Astrocyte (in vitro differentiated cells and primary cell): Measurements from ENCODE around the gene PRAC1. TPM values are rescaled to one million over a fixed set of nuclear protein-coding genes. Genes with fewer than 3 reads are reported as not detected.

Source experiments
- DNase-seq: peaks from one replicate; pipeline ENCODE4 v3.0.0-alpha.2; 2010; ENCODE audit warnings: low read depth
- FAIRE-seq: peaks from 2 replicates; lab custom pipeline; 2011; peaks lifted over from hg19 to GRCh38; lab: Jason Lieb, UNC
- H2AFZ ChIP-seq: 2 replicates; pipeline ENCODE4 v1.6.0; 2012; ENCODE audit warnings: low read depth, low read length, inconsistent platforms
- H3K27ac ChIP-seq: 2 replicates; pipeline ENCODE4 v1.5.1; 2011; ENCODE audit warnings: low read depth, low read length, inconsistent platforms
- H3K27me3 ChIP-seq: 2 replicates; pipeline ENCODE4 v1.6.0; 2011; ENCODE audit warnings: low read length, inconsistent platforms; ENCODE audit not compliant: insufficient read depth
- H3K36me3 ChIP-seq: 2 replicates; pipeline ENCODE4 v1.5.1; 2011; ENCODE audit warnings: low read length, inconsistent platforms; ENCODE audit not compliant: insufficient read depth
- H3K4me1 ChIP-seq: 2 replicates; pipeline ENCODE4 v1.5.1; 2011; ENCODE audit warnings: low read length, inconsistent platforms; ENCODE audit not compliant: insufficient read depth
- H3K4me2 ChIP-seq: 2 replicates; pipeline ENCODE4 v1.6.0; 2012; ENCODE audit warnings: low read length, inconsistent platforms
- H3K4me3 ChIP-seq: 2 replicates; pipeline ENCODE4 v1.5.1; 2011; ENCODE audit warnings: low read depth, mild to moderate bottlenecking, low read length, inconsistent platforms; ENCODE audit not compliant: insufficient read depth
- H3K79me2 ChIP-seq: 2 replicates; pipeline ENCODE4 v1.6.0; 2012; ENCODE audit warnings: mild to moderate bottlenecking, low read length, inconsistent platforms; ENCODE audit not compliant: insufficient read depth
- H3K9ac ChIP-seq: 2 replicates; pipeline ENCODE4 v1.6.0; 2012; ENCODE audit warnings: mild to moderate bottlenecking, low read length, inconsistent platforms
- H3K9me3 ChIP-seq: 2 replicates; pipeline ENCODE4 v1.5.1; 2012; ENCODE audit warnings: low read depth, mild to moderate bottlenecking, low read length, inconsistent platforms; ENCODE audit not compliant: insufficient read depth
- H4K20me1 ChIP-seq: 2 replicates; pipeline ENCODE4 v1.6.0; 2012; ENCODE audit warnings: low read length, inconsistent platforms; ENCODE audit not compliant: insufficient read depth
- H3K27ac Mint-ChIP-seq: one replicate; pipeline ENCODE4 v1.8.0; 2021; ENCODE audit warnings: mild to moderate bottlenecking, mixed read lengths; ENCODE audit not compliant: unreplicated experiment
- H3K27me3 Mint-ChIP-seq: one replicate; pipeline ENCODE4 v1.8.0; 2021; ENCODE audit warnings: low read depth, mixed read lengths; ENCODE audit not compliant: unreplicated experiment
- H3K36me3 Mint-ChIP-seq: one replicate; pipeline ENCODE4 v1.8.0; 2021; ENCODE audit warnings: low read depth, mixed read lengths; ENCODE audit not compliant: unreplicated experiment
- H3K4me1 Mint-ChIP-seq: one replicate; pipeline ENCODE4 v1.8.0; 2021; ENCODE audit warnings: low read depth, mixed read lengths; ENCODE audit not compliant: unreplicated experiment
- H3K4me3 Mint-ChIP-seq: one replicate; pipeline ENCODE4 v1.8.0; 2021; ENCODE audit warnings: mild to moderate bottlenecking, moderate library complexity, mixed read lengths; ENCODE audit not compliant: unreplicated experiment
- H3K9me3 Mint-ChIP-seq: one replicate; pipeline ENCODE4 v1.8.0; 2021; ENCODE audit warnings: mild to moderate bottlenecking, mixed read lengths; ENCODE audit not compliant: unreplicated experiment
- CTCF ChIP-seq: IDR thresholded peaks from 2 replicates; pipeline ENCODE4 v1.5.1; 2011; ENCODE audit warnings: low read depth, mild to moderate bottlenecking, inconsistent platforms, low read length, moderate library complexity; ENCODE audit not compliant: insufficient read depth
- EZH2 ChIP-seq: IDR thresholded peaks from 2 replicates; pipeline ENCODE4 v1.6.1; 2012; ENCODE audit warnings: mild to moderate bottlenecking, low read length, inconsistent platforms; ENCODE audit not compliant: insufficient read depth
- total RNA-seq: library from RNA; stranded (reverse); gene quantifications from 2 replicates; pipeline ENCODE4 v1.2.1, GENCODE V29; 2021

The PRAC1 gene
- total RNA-seq, 1 donor from 2014 or later, result not detected

DNA sequence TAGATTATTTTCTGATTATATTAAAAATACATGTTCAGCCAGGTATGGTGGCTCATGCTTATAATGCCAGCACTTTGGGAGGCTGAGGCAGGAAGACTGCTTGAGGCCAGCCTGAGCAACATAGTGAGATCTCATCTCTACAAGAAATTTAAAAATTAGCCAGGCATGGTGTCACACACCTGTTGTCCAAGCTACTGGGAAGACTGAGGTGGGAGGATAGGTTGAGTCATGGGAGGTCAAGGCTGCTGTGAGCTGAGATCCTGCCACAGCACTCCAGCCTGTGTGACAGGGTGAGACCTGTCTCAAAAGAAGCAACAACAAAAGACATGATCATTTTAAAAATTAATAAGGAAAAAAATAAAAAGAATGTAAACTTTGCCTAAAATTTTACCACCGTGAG is 40.7 kb downstream of the PRAC1 start:
- no peak overlapping the region for H3K4me3 ChIP-seq
- no peak overlapping the region for H2AFZ ChIP-seq
- Mint-ChIP-seq H3K27me3 (peaks cover 77% of the 10 kb centered on the region), H3K4me1 (no peaks in the 10 kb centered on the region), H3K36me3 (no peaks in the 10 kb centered on the region), H3K4me3 (no peak overlapping the region), H3K27ac (no peak overlapping the region), H3K9me3 (peaks cover 4% of the 10 kb centered on the region)
- no peak overlapping the region for H3K27ac ChIP-seq
- H3K79me2 ChIP-seq, result no peaks in the 10 kb centered on the region
- no peak for DNase-seq
- H3K36me3 ChIP-seq, result no peaks in the 10 kb centered on the region
- no peak overlapping the region for H3K9ac ChIP-seq
- no peaks in the 10 kb centered on the region for H3K4me1 ChIP-seq
- H3K27me3 ChIP-seq, result peaks cover 29% of the 10 kb centered on the region
- H3K4me2 ChIP-seq, result no peak overlapping the region
- H4K20me1 ChIP-seq, result no peaks in the 10 kb centered on the region
- no peak for FAIRE-seq
- H3K9me3 ChIP-seq, result no peaks in the 10 kb centered on the region
- TF ChIP-seq CTCF (no peak), EZH2 (no peak)

GRCh38 chr17:48679385-48680096 is 42.8 kb downstream of the PRAC1 start:
- H3K27me3 Mint-ChIP-seq, result peaks cover 80% of the 10 kb centered on the region
- TF ChIP-seq CTCF, result no peak
- TF ChIP-seq EZH2, result no peak
- peaks cover 29% of the 10 kb centered on the region for H3K27me3 ChIP-seq

More at GRCh38 chr17:48679385-48680096, 42.8 kb downstream of the PRAC1 start:
- H3K36me3 ChIP-seq, result no peaks in the 10 kb centered on the region
- H3K4me2 ChIP-seq, result no peak overlapping the region
- no peaks in the 10 kb centered on the region for H3K4me1 Mint-ChIP-seq
- H3K4me3 ChIP-seq, result no peak overlapping the region
- H3K36me3 Mint-ChIP-seq, result no peaks in the 10 kb centered on the region
- no peaks in the 10 kb centered on the region for H3K4me1 ChIP-seq
- FAIRE-seq (no peak), DNase-seq (no peak)
- H2AFZ ChIP-seq, result no peak overlapping the region
- H3K27ac ChIP-seq, result no peak overlapping the region
- no peaks in the 10 kb centered on the region for H3K79me2 ChIP-seq
- no peak overlapping the region for H3K27ac Mint-ChIP-seq
- no peak overlapping the region for H3K9ac ChIP-seq
- H3K4me3 Mint-ChIP-seq, result no peak overlapping the region
- no peaks in the 10 kb centered on the region for H4K20me1 ChIP-seq
- H3K9me3 ChIP-seq, result no peaks in the 10 kb centered on the region
- peaks cover 4% of the 10 kb centered on the region for H3K9me3 Mint-ChIP-seq
